Stomach (tissue), 4 donors: ENCODE data around the gene NGB.

ENCODE experiments used
- EP300 ChIP-seq: sonication (generic); formaldehyde crosslinking; IDR thresholded peaks from one replicate; pipeline ENCODE4 v1.6.1; 2017; ENCODE audit warnings: antibody characterized with exemption
- POLR2A ChIP-seq, 4 donors: fragments of 450-650 bp; IDR thresholded peaks; one replicate each; pipeline ENCODE4 v1.6.1; 2016; ENCODE audit warnings: antibody characterized with exemption in 4 of 4, control low read depth in 2 of 4, mild to moderate bottlenecking in 1 of 4, moderate library complexity in 1 of 4
- POLR2AphosphoS5 ChIP-seq, 3 donors: sonication (generic); formaldehyde crosslinking; IDR thresholded peaks; one replicate each; pipeline ENCODE4 v1.6.1; 2016; ENCODE audit warnings: antibody characterized with exemption in 3 of 3
- TF ChIP-seq, protein P1 (sequence below), 7 experiments: fragments of 450-650 bp in 4 of 7; fragments of 200-600 bp in 3 of 7; sonication (generic) in 3 of 7; IDR thresholded peaks; one replicate each; pipeline ENCODE4 v1.5.1; 2016 to 2019; ENCODE audit warnings: antibody characterized with exemption in 7 of 7, control low read depth in 2 of 7, mild to moderate bottlenecking in 1 of 7

- TF ChIP-seq, protein P1, sequence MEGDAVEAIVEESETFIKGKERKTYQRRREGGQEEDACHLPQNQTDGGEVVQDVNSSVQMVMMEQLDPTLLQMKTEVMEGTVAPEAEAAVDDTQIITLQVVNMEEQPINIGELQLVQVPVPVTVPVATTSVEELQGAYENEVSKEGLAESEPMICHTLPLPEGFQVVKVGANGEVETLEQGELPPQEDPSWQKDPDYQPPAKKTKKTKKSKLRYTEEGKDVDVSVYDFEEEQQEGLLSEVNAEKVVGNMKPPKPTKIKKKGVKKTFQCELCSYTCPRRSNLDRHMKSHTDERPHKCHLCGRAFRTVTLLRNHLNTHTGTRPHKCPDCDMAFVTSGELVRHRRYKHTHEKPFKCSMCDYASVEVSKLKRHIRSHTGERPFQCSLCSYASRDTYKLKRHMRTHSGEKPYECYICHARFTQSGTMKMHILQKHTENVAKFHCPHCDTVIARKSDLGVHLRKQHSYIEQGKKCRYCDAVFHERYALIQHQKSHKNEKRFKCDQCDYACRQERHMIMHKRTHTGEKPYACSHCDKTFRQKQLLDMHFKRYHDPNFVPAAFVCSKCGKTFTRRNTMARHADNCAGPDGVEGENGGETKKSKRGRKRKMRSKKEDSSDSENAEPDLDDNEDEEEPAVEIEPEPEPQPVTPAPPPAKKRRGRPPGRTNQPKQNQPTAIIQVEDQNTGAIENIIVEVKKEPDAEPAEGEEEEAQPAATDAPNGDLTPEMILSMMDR (IDR thresholded peaks at IDR 0.05) = no peak
- TF ChIP-seq POLR2A (IDR thresholded peaks at IDR 0.05) = no peak
- TF ChIP-seq POLR2AphosphoS5 (IDR thresholded peaks at IDR 0.05) = no peak
- TF ChIP-seq EP300 = no peak
Measured at GRCh38 chr14:77246784-77247183, 24.2 kb downstream of the NGB start.
